HepG2 (cell line): ENCODE results near the gene HELZ. TPM values are rescaled to one million over a fixed set of nuclear protein-coding genes. Genes with fewer than 3 reads are reported as not detected.

Experiments
- DZIP1 ChIP-seq: sonication (generic); formaldehyde crosslinking; IDR thresholded peaks from 2 replicates; pipeline ENCODE4 v1.5.0; 2020; ENCODE audit warnings: mild to moderate bottlenecking, missing genetic modification reagents
- FOXO1 ChIP-seq: sonication (generic); formaldehyde crosslinking; IDR thresholded peaks from 2 replicates; pipeline ENCODE4 v1.4.0; 2020; ENCODE audit warnings: missing genetic modification reagents
- GABPA ChIP-seq, 2 experiments: IDR thresholded peaks; 2 replicates each; pipeline ENCODE4 v1.6.1; 2011 to 2016; ENCODE audit warnings: low read depth in 2 of 2, low read length in 1 of 2, missing biosample characterization in 1 of 2, missing genetic modification characterization in 1 of 2
- KLF11 ChIP-seq: IDR thresholded peaks from 2 replicates; pipeline ENCODE4 v1.6.1; 2016; ENCODE audit warnings: missing compliant biosample characterization
- MZF1 ChIP-seq: sonication (generic); formaldehyde crosslinking; IDR thresholded peaks from 2 replicates; pipeline ENCODE4 v1.8.1; 2023; ENCODE audit warnings: mild to moderate bottlenecking, missing genetic modification reagents, borderline replicate concordance
- SMAD9 ChIP-seq: sonication (generic); formaldehyde crosslinking; IDR thresholded peaks from 2 replicates; pipeline ENCODE4 v1.5.1; 2020; ENCODE audit warnings: mild to moderate bottlenecking, missing genetic modification reagents
- SRSF4 ChIP-seq: fragments of 200-400 bp; formaldehyde crosslinking; IDR thresholded peaks from one replicate; pipeline ENCODE4 v1.6.1; 2018; ENCODE audit warnings: mild to moderate bottlenecking, low read depth, low read length, moderate library complexity; ENCODE audit not compliant: poor library complexity, severe bottlenecking
- TBL1XR1 ChIP-seq: fragments of 150-350 bp; IDR thresholded peaks from 2 replicates; pipeline ENCODE4 v1.6.1; 2014; ENCODE audit warnings: borderline replicate concordance, low read length; ENCODE audit not compliant: partially characterized antibody
- ZFP82 ChIP-seq: sonication (generic); formaldehyde crosslinking; IDR thresholded peaks from 2 replicates; pipeline ENCODE4 v1.5.1; 2020; ENCODE audit warnings: mild to moderate bottlenecking, missing genetic modification reagents, borderline replicate concordance
- ZKSCAN8 ChIP-seq: IDR thresholded peaks from 2 replicates; pipeline ENCODE4 v1.6.1; 2016; ENCODE audit warnings: borderline replicate concordance, missing genetic modification reagents, missing compliant biosample characterization
- ZNF260 ChIP-seq: sonication (generic); formaldehyde crosslinking; IDR thresholded peaks from 2 replicates; pipeline ENCODE4 v1.4.0; 2020; ENCODE audit warnings: missing genetic modification reagents, low read depth, mild to moderate bottlenecking, borderline replicate concordance
- ZNF546 ChIP-seq: sonication (generic); formaldehyde crosslinking; conservative IDR thresholded peaks from 2 replicates; pipeline ENCODE4 v1.8.1; 2023; ENCODE audit warnings: mild to moderate bottlenecking, missing genetic modification reagents
- ZNF558 ChIP-seq: sonication (generic); formaldehyde crosslinking; IDR thresholded peaks from 2 replicates; pipeline ENCODE4 v1.9.0; 2022; ENCODE audit warnings: mild to moderate bottlenecking, missing genetic modification reagents, borderline replicate concordance
- polyA plus RNA-seq, 8 experiments: library from polyadenylated mRNA; depleted of rRNA in 3 of 8; stranded (reverse) in 7 of 8; unstranded in 1 of 8; fragments of >200 nt; fragmentation: Illumina TruSeq in 4 of 8; extraction: Trizol in 4 of 8; gene quantifications; 2 replicates each; pipeline versions ENCODE4 v1.2.1 to v1.2.3, GENCODE V29; 2011 to 2016; ENCODE audit warnings: low read depth in 4 of 8, missing spikeins in 1 of 8, mixed read lengths in 1 of 8; ENCODE audit not compliant: insufficient read depth in 1 of 8
- total RNA-seq, 5 experiments: library from RNA; depleted of rRNA; stranded (reverse); fragments of >200 nt; fragmentation: Illumina TruSeq; extraction: Trizol; gene quantifications; 2 replicates each; pipeline ENCODE4 v1.2.3, GENCODE V29; 2016; ENCODE audit warnings: low read depth in 1 of 5
- TF ChIP-seq, protein P1 (sequence below): sonication (generic); formaldehyde crosslinking; IDR thresholded peaks from 2 replicates; pipeline ENCODE4 v1.9.0; 2021; ENCODE audit warnings: missing genetic modification reagents, borderline replicate concordance
- TF ChIP-seq, protein P2 (sequence below): sonication (generic); formaldehyde crosslinking; IDR thresholded peaks from 2 replicates; pipeline ENCODE4 v1.8.0; 2022; ENCODE audit warnings: missing genetic modification reagents, low read depth, mild to moderate bottlenecking, borderline replicate concordance
- TF ChIP-seq, protein P3 (sequence below): sonication (generic); formaldehyde crosslinking; IDR thresholded peaks from 2 replicates; pipeline ENCODE4 v1.4.0; 2020; ENCODE audit warnings: mild to moderate bottlenecking, missing genetic modification reagents
- TF ChIP-seq, protein P4 (sequence below): sonication (generic); formaldehyde crosslinking; IDR thresholded peaks from 2 replicates; pipeline ENCODE4 v1.5.0; 2020; ENCODE audit warnings: mild to moderate bottlenecking, missing genetic modification reagents, borderline replicate concordance

HELZ gene
- total and polyA plus RNA-seq, 2 of the 13 experiments (the other 11 are each of a cell fraction or from before 2014, with no cell fraction given), result 35.3 to 52.4 TPM

- TF ChIP-seq, protein P1, sequence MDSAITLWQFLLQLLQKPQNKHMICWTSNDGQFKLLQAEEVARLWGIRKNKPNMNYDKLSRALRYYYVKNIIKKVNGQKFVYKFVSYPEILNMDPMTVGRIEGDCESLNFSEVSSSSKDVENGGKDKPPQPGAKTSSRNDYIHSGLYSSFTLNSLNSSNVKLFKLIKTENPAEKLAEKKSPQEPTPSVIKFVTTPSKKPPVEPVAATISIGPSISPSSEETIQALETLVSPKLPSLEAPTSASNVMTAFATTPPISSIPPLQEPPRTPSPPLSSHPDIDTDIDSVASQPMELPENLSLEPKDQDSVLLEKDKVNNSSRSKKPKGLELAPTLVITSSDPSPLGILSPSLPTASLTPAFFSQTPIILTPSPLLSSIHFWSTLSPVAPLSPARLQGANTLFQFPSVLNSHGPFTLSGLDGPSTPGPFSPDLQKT (CRISPR knock-in tag), result no peak
- TF ChIP-seq KLF11 (CRISPR knock-in tag) (no peak; the same call in 1 of the 2 replicates), SRSF4 (no peak), TBL1XR1 (no peak), FOXO1 (CRISPR knock-in tag) (peak; percentile 94), ZNF260 (no peak), ZNF558 (CRISPR knock-in tag) (peak; percentile 89; the same call in 1 of the 2 replicates), ZFP82 (CRISPR knock-in tag) (no peak; the same call in 1 of the 2 replicates), DZIP1 (CRISPR knock-in tag) (no peak), SMAD9 (CRISPR knock-in tag) (no peak), ZNF546 (CRISPR knock-in tag) (peak; percentile 37; the same call in 1 of the 2 replicates), GABPA (IDR thresholded peaks at IDR 0.05; ENCODE audit: low read depth, low read length) (no peak), GABPA (CRISPR knock-in tag; IDR thresholded peaks at IDR 0.05; ENCODE audit: low read depth) (peak; percentile 78), ZKSCAN8 (peak; percentile 87; the same call in 1 of the 2 replicates), MZF1 (peak; percentile 87; the same call in 1 of the 2 replicates)
- TF ChIP-seq, protein P2, sequence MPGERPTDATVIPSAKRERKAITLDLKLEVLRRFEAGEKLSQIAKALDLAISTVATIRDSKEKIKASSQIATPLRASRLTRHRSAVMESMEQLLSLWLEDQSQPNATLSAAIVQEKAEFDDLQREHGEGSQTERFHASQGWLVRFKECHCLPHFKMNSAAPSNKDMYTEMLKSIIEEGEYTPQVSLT (CRISPR knock-in tag), result no peak
- TF ChIP-seq, protein P3, sequence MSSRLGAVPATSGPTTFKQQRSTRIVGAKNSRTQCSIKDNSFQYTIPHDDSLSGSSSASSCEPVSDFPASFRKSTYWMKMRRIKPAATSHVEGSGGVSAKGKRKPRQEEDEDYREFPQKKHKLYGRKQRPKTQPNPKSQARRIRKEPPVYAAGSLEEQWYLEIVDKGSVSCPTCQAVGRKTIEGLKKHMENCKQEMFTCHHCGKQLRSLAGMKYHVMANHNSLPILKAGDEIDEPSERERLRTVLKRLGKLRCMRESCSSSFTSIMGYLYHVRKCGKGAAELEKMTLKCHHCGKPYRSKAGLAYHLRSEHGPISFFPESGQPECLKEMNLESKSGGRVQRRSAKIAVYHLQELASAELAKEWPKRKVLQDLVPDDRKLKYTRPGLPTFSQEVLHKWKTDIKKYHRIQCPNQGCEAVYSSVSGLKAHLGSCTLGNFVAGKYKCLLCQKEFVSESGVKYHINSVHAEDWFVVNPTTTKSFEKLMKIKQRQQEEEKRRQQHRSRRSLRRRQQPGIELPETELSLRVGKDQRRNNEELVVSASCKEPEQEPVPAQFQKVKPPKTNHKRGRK (CRISPR knock-in tag), result no peak
- TF ChIP-seq, protein P4, sequence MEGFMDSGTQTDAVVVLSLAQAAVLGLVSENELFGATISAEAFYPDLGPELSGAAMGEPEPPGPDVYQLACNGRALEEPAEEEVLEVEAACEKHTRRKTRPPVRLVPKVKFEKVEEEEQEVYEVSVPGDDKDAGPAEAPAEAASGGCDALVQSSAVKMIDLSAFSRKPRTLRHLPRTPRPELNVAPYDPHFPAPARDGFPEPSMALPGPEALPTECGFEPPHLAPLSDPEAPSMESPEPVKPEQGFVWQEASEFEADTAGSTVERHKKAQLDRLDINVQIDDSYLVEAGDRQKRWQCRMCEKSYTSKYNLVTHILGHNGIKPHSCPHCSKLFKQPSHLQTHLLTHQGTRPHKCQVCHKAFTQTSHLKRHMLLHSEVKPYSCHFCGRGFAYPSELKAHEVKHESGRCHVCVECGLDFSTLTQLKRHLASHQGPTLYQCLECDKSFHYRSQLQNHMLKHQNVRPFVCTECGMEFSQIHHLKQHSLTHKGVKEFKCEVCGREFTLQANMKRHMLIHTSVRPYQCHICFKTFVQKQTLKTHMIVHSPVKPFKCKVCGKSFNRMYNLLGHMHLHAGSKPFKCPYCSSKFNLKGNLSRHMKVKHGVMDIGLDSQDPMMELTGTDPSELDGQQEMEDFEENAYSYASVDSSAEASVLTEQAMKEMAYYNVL (CRISPR knock-in tag), result no peak
These were observed 1.8 kb upstream of the HELZ start (continued) for GRCh38 chr17:67246653-67247415.
